A673 (cell line): ENCODE results near the gene KMT2D. TPM values are rescaled to one million over a fixed set of nuclear protein-coding genes. Genes with fewer than 3 reads are reported as not detected.

Experiments
- BruUV-seq: library from RNA; stranded (reverse); fragments of 400-500 nt; replicated peaks from 2 replicates; lab custom pipeline; 2021; lab: Mats Ljungman, UMichigan
- CTCF ChIA-PET: fragments of 300-600 bp; sonication (Branson Sonifier 250); formaldehyde crosslinking; loops from one replicate; lab custom pipeline; 2022; ENCODE audit warnings: antibody characterized with exemption; lab: Charles Lee
- POLR2A ChIA-PET: fragments of 300-600 bp; sonication (Branson Sonifier 250); formaldehyde crosslinking; loops from one replicate; lab custom pipeline; 2022; ENCODE audit warnings: antibody characterized with exemption; ENCODE audit not compliant: low non-redundant PET; lab: Charles Lee
- DNase-seq: peaks from one replicate; pipeline ENCODE4 v3.0.0-alpha.2; 2015; ENCODE audit warnings: low spot score
- H3K27ac ChIP-seq: fragments of 200-600 bp; sonication (generic); 2 replicates; pipeline ENCODE4 v1.5.1; 2016; ENCODE audit warnings: mixed run types, low read depth, mild to moderate bottlenecking, mixed read lengths, antibody characterized with exemption, low read length; ENCODE audit not compliant: poor library complexity, severe bottlenecking
- H3K27me3 ChIP-seq: fragments of 200-600 bp; sonication (generic); replicated peaks from 2 replicates; pipeline ENCODE4 v1.6.1; 2017; ENCODE audit warnings: mixed run types, low read depth, mild to moderate bottlenecking, mixed read lengths, antibody characterized with exemption, low read length; ENCODE audit not compliant: insufficient read depth, poor library complexity
- H3K36me3 ChIP-seq: fragments of 200-600 bp; sonication (generic); 2 replicates; pipeline ENCODE4 v1.6.1; 2016; ENCODE audit warnings: mixed run types, mild to moderate bottlenecking, mixed read lengths, antibody characterized with exemption, low read length; ENCODE audit not compliant: insufficient read depth, poor library complexity, severe bottlenecking
- H3K4me1 ChIP-seq: fragments of 200-600 bp; sonication (generic); 2 replicates; pipeline ENCODE4 v1.6.1; 2017; ENCODE audit warnings: mixed run types, mild to moderate bottlenecking, mixed read lengths, antibody characterized with exemption, low read length; ENCODE audit not compliant: insufficient read depth, poor library complexity, severe bottlenecking
- H3K4me3 ChIP-seq: fragments of 200-600 bp; sonication (generic); 2 replicates; pipeline ENCODE4 v1.5.1; 2016; ENCODE audit warnings: low read depth, mixed run types, mild to moderate bottlenecking, mixed read lengths, low read length; ENCODE audit not compliant: poor library complexity, severe bottlenecking
- H3K9me3 ChIP-seq: fragments of 200-600 bp; sonication (generic); 2 replicates; pipeline ENCODE4 v1.6.1; 2016; ENCODE audit warnings: mixed run types, low read depth, mild to moderate bottlenecking, mixed read lengths, antibody characterized with exemption, low read length; ENCODE audit not compliant: poor library complexity, severe bottlenecking
- CTCF ChIP-seq: fragments of 300-800, 200-600 bp; sonication (generic); conservative IDR thresholded peaks from 2 replicates; pipeline ENCODE4 v1.5.1; 2017; ENCODE audit warnings: low read depth, mild to moderate bottlenecking, antibody characterized with exemption, low read length, moderate library complexity, mixed read lengths
- EZH2 ChIP-seq: fragments of 200-600 bp; sonication (generic); IDR thresholded peaks from 2 replicates; pipeline ENCODE4 v1.6.1; 2017; ENCODE audit warnings: borderline replicate concordance, low read depth, mild to moderate bottlenecking, mixed read lengths, antibody characterized with exemption, low read length; ENCODE audit not compliant: poor library complexity, severe bottlenecking
- intact Hi-C: fragments of 100-400 bp; cut with micrococcal nuclease; formaldehyde crosslinking; loops from one replicate; pipeline ENCODE4 v1.10.0; 2022; ENCODE audit not compliant: unreplicated experiment
- total RNA-seq: library from RNA; stranded (reverse); gene quantifications from 2 replicates; pipeline ENCODE4 v1.2.3, GENCODE V29; 2021

Gene KMT2D
- total RNA-seq, 1 experiment from 2014 or later = 138 TPM

- Histone ChIP-seq H3K4me3 (no peak overlapping the region), H3K27me3 (no peaks in the 10 kb centered on the region), H3K4me1 (no peaks in the 10 kb centered on the region), H3K36me3 (peaks cover 99% of the 10 kb centered on the region), H3K9me3 (no peaks in the 10 kb centered on the region), H3K27ac (no peak overlapping the region)
- intact Hi-C loops = no loop called here
- ChIA-PET POLR2A (no interaction called here), CTCF (no interaction called here)
- TF ChIP-seq CTCF = no peak
- no peak for TF ChIP-seq EZH2
- no TSS peak for BruUV-seq
- no peak for DNase-seq
These were observed 18.6 kb downstream of the KMT2D start for GRCh38 chr12:49041881-49042484.

- no peak overlapping the region for H3K27ac ChIP-seq
- ChIA-PET POLR2A (no interaction called here), CTCF (interaction anchor here (0.6 kb wide), 1 partner anchor 30 kb away, joined by 3 read pairs; no protein-coding TSS in a partner anchor)
- H3K9me3 ChIP-seq = no peaks in the 10 kb centered on the region
- intact Hi-C loops = no loop called here
- no peak overlapping the region for H3K4me3 ChIP-seq
- no peaks in the 10 kb centered on the region for H3K27me3 ChIP-seq
- TF ChIP-seq CTCF = no peak
- DNase-seq = no peak
- peaks cover 99% of the 10 kb centered on the region for H3K36me3 ChIP-seq
- TSS peak; percentile 18 for BruUV-seq
- no peaks in the 10 kb centered on the region for H3K4me1 ChIP-seq
These were observed 19.3 kb downstream of the KMT2D start for GRCh38 chr12:49041036-49041880.

GRCh38 chr12:49040364-49040855, 20.2 kb downstream of the KMT2D start:
- CTCF ChIA-PET = interaction anchor here (0.6 kb wide), 1 partner anchor 30 kb away, joined by 3 read pairs; no protein-coding TSS in a partner anchor
- Histone ChIP-seq H3K9me3 (no peaks in the 10 kb centered on the region), H3K4me3 (no peak overlapping the region), H3K36me3 (peaks cover 96% of the 10 kb centered on the region), H3K27ac (no peak overlapping the region), H3K27me3 (no peaks in the 10 kb centered on the region), H3K4me1 (no peaks in the 10 kb centered on the region)
- intact Hi-C loops = no loop called here
- POLR2A ChIA-PET = no interaction called here
- TF ChIP-seq CTCF (no peak), EZH2 (no peak)
- no peak for DNase-seq
- BruUV-seq = no TSS peak
